B cell (primary cell): ENCODE measurements around the gene CR1L. TPM values are rescaled to one million over a fixed set of nuclear protein-coding genes. Genes with fewer than 3 reads are reported as not detected.
A peak's percentile ranks its signal among the peaks of the same experiment; 100 is the strongest.

ENCODE experiments used
- ATAC-seq: fragments of 200-7000 bp; cut with Tn5 transposase; one replicate; pipeline ENCODE4 v1.10.0; 2021; ENCODE audit warnings: low read depth, mild to moderate bottlenecking, moderate number of reproducible peaks, moderate library complexity
- CTCF ChIA-PET: fragments of 350-600 bp; sonication (Branson Sonifier 250); formaldehyde crosslinking; loops from one replicate; lab custom pipeline; 2021; ENCODE audit warnings: antibody characterized with exemption, inconsistent platforms; lab: Charles Lee
- POLR2A ChIA-PET: fragments of 350-600 bp; sonication (Branson Sonifier 250); formaldehyde crosslinking; loops from one replicate; lab custom pipeline; 2021; ENCODE audit warnings: antibody characterized with exemption; lab: Charles Lee
- DNase-seq: peaks from one replicate; pipeline ENCODE4 v3.0.0; 2013
- H2AFZ ChIP-seq: 2 replicates; pipeline ENCODE4 v1.6.1; 2012; ENCODE audit warnings: mild to moderate bottlenecking, low read depth, low read length; ENCODE audit not compliant: insufficient read depth, poor library complexity, severe bottlenecking
- H3K27ac ChIP-seq, 2 donors: 1 replicate in 1 of 2; 2 replicates in 1 of 2; pipeline ENCODE4 v1.5.1; 2012 to 2013; ENCODE audit warnings: low read length in 2 of 2, mild to moderate bottlenecking in 2 of 2, moderate library complexity in 1 of 2
- H3K27me3 ChIP-seq, 4 experiments: fragments of 200-600 bp in 1 of 4; sonication (generic) in 1 of 4; replicated peaks in 1 of 4; 1 replicate in 2 of 4; 2 replicates in 2 of 4; pipeline versions ENCODE4 v1.6.1 to v1.7.0; 2013 to 2016; ENCODE audit warnings: low read length in 3 of 4, mild to moderate bottlenecking in 2 of 4, mixed read lengths in 1 of 4, moderate library complexity in 1 of 4; ENCODE audit not compliant: insufficient read depth in 4 of 4, control insufficient read depth in 3 of 4; ENCODE audit errors: control extremely low read depth in 1 of 4
- H3K36me3 ChIP-seq, 2 experiments: replicated peaks in 1 of 2; 1 replicate in 1 of 2; 2 replicates in 1 of 2; pipeline versions ENCODE4 v1.6.1 to v1.7.1; 2013; ENCODE audit warnings: low read length in 1 of 2; ENCODE audit not compliant: insufficient read depth in 2 of 2, control insufficient read depth in 1 of 2; ENCODE audit errors: control extremely low read depth in 1 of 2, extremely low read depth in 1 of 2
- H3K4me1 ChIP-seq, 2 donors: fragments of 200-600 bp in 1 of 2; sonication (generic) in 1 of 2; 1 replicate in 1 of 2; 2 replicates in 1 of 2; pipeline versions ENCODE4 v1.5.1 to v1.6.1; 2013 to 2017; ENCODE audit warnings: low read length in 2 of 2; ENCODE audit not compliant: control insufficient read depth in 2 of 2, insufficient read depth in 2 of 2
- H3K4me2 ChIP-seq: replicated peaks from 2 replicates; pipeline ENCODE3; 2012; ENCODE audit warnings: mild to moderate bottlenecking, low read depth, low read length; ENCODE audit not compliant: poor library complexity, severe bottlenecking
- H3K4me3 ChIP-seq, 5 experiments: fragments of 200-600 bp in 1 of 5; sonication (generic) in 1 of 5; 1 replicate in 3 of 5; 2 replicates in 2 of 5; pipeline versions ENCODE4 v1.5.1 to v1.7.0; 2011 to 2016; ENCODE audit warnings: low read length in 4 of 5, mild to moderate bottlenecking in 4 of 5, low read depth in 2 of 5, control low read depth in 1 of 5, moderate library complexity in 1 of 5; ENCODE audit not compliant: insufficient read depth in 1 of 5; ENCODE audit errors: control extremely low read depth in 1 of 5, extremely low read depth in 1 of 5
- H3K79me2 ChIP-seq: fragments of 200-600 bp; sonication (generic); one replicate; pipeline ENCODE4 v1.6.0; 2016; ENCODE audit warnings: low read length; ENCODE audit not compliant: control insufficient read depth, insufficient read depth
- H3K9ac ChIP-seq: fragments of 200-600 bp; sonication (generic); 2 replicates; pipeline ENCODE4 v1.6.1; 2017; ENCODE audit warnings: mild to moderate bottlenecking, low read length, moderate library complexity
- H3K9me3 ChIP-seq, 3 donors: one replicate each; pipeline versions ENCODE4 v1.6.1 to v1.7.1; 2013; ENCODE audit warnings: low read length in 2 of 3; ENCODE audit not compliant: control insufficient read depth in 2 of 3, insufficient read depth in 1 of 3; ENCODE audit errors: control extremely low read depth in 1 of 3
- H4K20me1 ChIP-seq: 2 replicates; pipeline ENCODE4 v1.6.0; 2012; ENCODE audit warnings: mild to moderate bottlenecking, low read length; ENCODE audit not compliant: insufficient read depth, control insufficient read depth, poor library complexity, severe bottlenecking
- H3K27ac Mint-ChIP-seq: one replicate; pipeline ENCODE4 v1.8.0; 2021; ENCODE audit warnings: mixed read lengths
- H3K27me3 Mint-ChIP-seq: one replicate; pipeline ENCODE4 v1.8.0; 2021; ENCODE audit warnings: mixed read lengths
- H3K4me1 Mint-ChIP-seq: one replicate; pipeline ENCODE4 v1.8.0; 2021; ENCODE audit warnings: mixed read lengths
- H3K4me3 Mint-ChIP-seq: one replicate; pipeline ENCODE4 v1.8.0; 2021; ENCODE audit warnings: mixed read lengths
- H3K9me3 Mint-ChIP-seq: one replicate; pipeline ENCODE4 v1.8.0; 2022; ENCODE audit warnings: mixed read lengths; ENCODE audit not compliant: insufficient read depth
- EZH2 ChIP-seq: IDR thresholded peaks from 2 replicates; pipeline ENCODE4 v1.6.1; 2012; ENCODE audit warnings: borderline replicate concordance, low read depth, mild to moderate bottlenecking, moderate library complexity, low read length; ENCODE audit not compliant: insufficient read depth, poor library complexity, severe bottlenecking
- WGBS: methylation state at CpG from one replicate; pipeline ENCODE4 v1.1.5; 2013; ENCODE audit warnings: missing lambda C conversion rate; ENCODE audit not compliant: insufficient coverage; 5-methylcytosine and 5-hydroxymethylcytosine counted together
- intact Hi-C: fragments of 100-400 bp; cut with micrococcal nuclease; formaldehyde crosslinking; loops from one replicate; pipeline ENCODE4 v1.10.0; 2022
- polyA plus RNA-seq: library from polyadenylated mRNA; depleted of rRNA; stranded (reverse); fragments of >200 nt; gene quantifications from 2 replicates; pipeline ENCODE4 v1.2.3, GENCODE V29; 2012
- total RNA-seq, 2 donors: library from RNA; stranded (reverse); fragments of 120-200 nt in 1 of 2; gene quantifications; 1 replicate in 1 of 2; 2 replicates in 1 of 2; pipeline versions ENCODE4 v1.2.3 to v1.2.4, GENCODE V29; 2013 to 2022
- TF ChIP-seq, protein P1 (sequence below): fragments of 200-600 bp; IDR thresholded peaks from one replicate; pipeline ENCODE4 v1.8.0; 2022; ENCODE audit warnings: antibody characterized with exemption, mild to moderate bottlenecking

The CR1L gene
- total and polyA plus RNA-seq, 2 donors (not counting 1 experiment from before 2014, with no cell fraction given), result 0.07 to 0.59 TPM

DNA sequence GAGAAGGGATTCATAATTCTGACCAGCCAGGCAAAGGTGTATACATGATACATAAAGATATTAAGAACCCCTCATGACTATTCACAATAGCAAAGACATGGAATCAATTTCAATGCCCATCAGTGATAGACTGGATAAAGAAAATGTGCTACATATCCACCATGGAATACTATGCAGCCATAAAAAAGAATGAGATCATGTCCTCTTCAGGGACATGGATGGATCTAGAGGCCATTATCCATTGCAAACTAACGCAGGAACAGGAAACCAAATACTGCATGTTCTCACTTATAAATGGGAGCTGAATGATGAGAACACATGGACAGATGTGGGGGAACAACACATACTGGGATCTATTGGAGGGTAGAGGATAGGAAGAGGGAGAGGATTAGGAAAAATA lies 21.4 kb downstream of the CR1L start:
- CTCF ChIA-PET, result no interaction called here
- POLR2A ChIA-PET, result no interaction called here

DNA sequence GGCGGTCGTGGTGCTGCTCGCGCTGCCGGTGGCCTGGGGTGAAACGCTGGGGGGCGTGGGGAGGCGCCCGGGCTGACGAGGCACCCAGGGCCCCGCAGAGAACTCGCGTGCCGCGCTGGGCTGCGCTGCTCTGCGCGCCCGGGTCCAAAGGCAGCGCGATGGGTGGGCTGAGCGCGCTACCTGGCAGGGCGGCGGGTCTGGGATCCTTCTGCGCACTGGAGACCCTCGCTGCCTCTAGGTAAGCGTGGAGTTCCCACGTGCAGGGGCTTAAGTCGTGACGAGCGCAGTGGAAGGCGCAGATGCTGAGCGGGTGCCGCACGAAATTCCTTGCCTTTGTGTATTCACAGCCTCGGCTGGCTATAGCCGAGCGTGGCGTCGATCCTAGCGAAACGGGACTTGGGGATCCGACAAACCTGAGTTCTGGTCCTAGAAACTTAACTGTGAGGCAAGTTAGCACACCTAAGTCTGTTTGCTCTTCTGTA lies 24.6 kb downstream of the CR1L start:
- H3K27me3 ChIP-seq, result peaks cover 0 to 41% (median 34%) of the 10 kb centered on the region in 4 experiments
- DNase-seq, result no peak
- Mint-ChIP-seq H3K4me1 (peaks cover 13% of the 10 kb centered on the region), H3K9me3 (peaks cover 11% of the 10 kb centered on the region), H3K27me3 (peaks cover 47% of the 10 kb centered on the region), H3K27ac (no peak overlapping the region), H3K4me3 (peak overlapping the region; percentile 80)
- no peaks in the 10 kb centered on the region for H4K20me1 ChIP-seq
- H3K4me1 ChIP-seq, result peaks cover 21% of the 10 kb centered on the region in 2 donors
- no peaks in the 10 kb centered on the region for H3K79me2 ChIP-seq
- TF ChIP-seq, protein P1, sequence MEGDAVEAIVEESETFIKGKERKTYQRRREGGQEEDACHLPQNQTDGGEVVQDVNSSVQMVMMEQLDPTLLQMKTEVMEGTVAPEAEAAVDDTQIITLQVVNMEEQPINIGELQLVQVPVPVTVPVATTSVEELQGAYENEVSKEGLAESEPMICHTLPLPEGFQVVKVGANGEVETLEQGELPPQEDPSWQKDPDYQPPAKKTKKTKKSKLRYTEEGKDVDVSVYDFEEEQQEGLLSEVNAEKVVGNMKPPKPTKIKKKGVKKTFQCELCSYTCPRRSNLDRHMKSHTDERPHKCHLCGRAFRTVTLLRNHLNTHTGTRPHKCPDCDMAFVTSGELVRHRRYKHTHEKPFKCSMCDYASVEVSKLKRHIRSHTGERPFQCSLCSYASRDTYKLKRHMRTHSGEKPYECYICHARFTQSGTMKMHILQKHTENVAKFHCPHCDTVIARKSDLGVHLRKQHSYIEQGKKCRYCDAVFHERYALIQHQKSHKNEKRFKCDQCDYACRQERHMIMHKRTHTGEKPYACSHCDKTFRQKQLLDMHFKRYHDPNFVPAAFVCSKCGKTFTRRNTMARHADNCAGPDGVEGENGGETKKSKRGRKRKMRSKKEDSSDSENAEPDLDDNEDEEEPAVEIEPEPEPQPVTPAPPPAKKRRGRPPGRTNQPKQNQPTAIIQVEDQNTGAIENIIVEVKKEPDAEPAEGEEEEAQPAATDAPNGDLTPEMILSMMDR, result no peak
- TF ChIP-seq EZH2, result no peak
- intact Hi-C loops, result no loop called here
- H2AFZ ChIP-seq, result peak overlapping the region; percentile 29
- POLR2A ChIA-PET, result no interaction called here
- no peak overlapping the region for H3K9ac ChIP-seq
- CTCF ChIA-PET, result no interaction called here
- peaks cover 0 to 6% (median 5%) of the 10 kb centered on the region in 3 donors for H3K9me3 ChIP-seq
- no peaks in the 10 kb centered on the region for H3K36me3 ChIP-seq
- H3K4me2 ChIP-seq, result peak overlapping the region; percentile 54
- H3K4me3 ChIP-seq, result peak overlapping the region in 2 of 5 experiments; percentile 17 to 18
- 15% methylated on average over 44 of the region's 44 CpGs for WGBS
- ATAC-seq, result no peak
- H3K27ac ChIP-seq, result no peak overlapping the region

More for the DNA sequence above, 21.4 kb downstream of the CR1L start:
- DNase-seq (no peak), ATAC-seq (no peak)
- H3K27me3 ChIP-seq, result peaks cover 0 to 39% (median 32%) of the 10 kb centered on the region in 4 experiments
- Mint-ChIP-seq H3K27me3 (peaks cover 44% of the 10 kb centered on the region), H3K4me1 (peaks cover 13% of the 10 kb centered on the region), H3K9me3 (peaks cover 11% of the 10 kb centered on the region), H3K4me3 (no peak overlapping the region), H3K27ac (no peak overlapping the region)
- TF ChIP-seq, protein P1, result no peak
- no peak for TF ChIP-seq EZH2
- no peaks in the 10 kb centered on the region for H3K36me3 ChIP-seq
- WGBS, result no CpG with 5 or more reads among the region's 1 CpG
- H3K9ac ChIP-seq, result no peak overlapping the region
- no peaks in the 10 kb centered on the region for H3K79me2 ChIP-seq
- H3K4me2 ChIP-seq, result no peak overlapping the region
- H4K20me1 ChIP-seq, result no peaks in the 10 kb centered on the region
- H3K4me1 ChIP-seq, result peaks cover 21% of the 10 kb centered on the region in 2 donors
- intact Hi-C loops, result no loop called here
- no peak overlapping the region for H3K27ac ChIP-seq
- H3K4me3 ChIP-seq, result no peak overlapping the region
- peaks cover 0 to 6% (median 5%) of the 10 kb centered on the region in 3 donors for H3K9me3 ChIP-seq
- no peak overlapping the region for H2AFZ ChIP-seq
